ENCODE results near the gene WIPF1. TPM values are rescaled to one million over a fixed set of nuclear protein-coding genes. Genes with fewer than 3 reads are reported as not detected.

Gene WIPF1
- total and polyA plus RNA-seq, 2 experiments from 2014 or later: 20.1 to 32.7 TPM

GRCh38 chr2:174629506-174629905 lies 31.9 kb upstream of the WIPF1 start:
- no peaks in the 10 kb centered on the region for H3K36me3 ChIP-seq (replicated peaks; ENCODE audit: insufficient read depth, low read depth)
- TF ChIP-seq EZH2 (IDR thresholded peaks at IDR 0.05; ENCODE audit: borderline replicate concordance) (no peak), CTCF (IDR thresholded peaks at IDR 0.05; ENCODE audit: poor library complexity) (no peak), EZH2phosphoT487 (IDR thresholded peaks at IDR 0.05; ENCODE audit: low read depth, severe bottlenecking, unreplicated experiment) (no peak)
- no peak overlapping the region for H2AFZ ChIP-seq
- H3K4me1 ChIP-seq (ENCODE audit: insufficient read depth): peaks cover 16% of the 10 kb centered on the region
- no peaks in the 10 kb centered on the region for H3K9me2 ChIP-seq (replicated peaks; ENCODE audit: insufficient read depth)
- no peak overlapping the region for H3K27ac ChIP-seq
- H3K4me2 ChIP-seq: no peak overlapping the region
- H3K9me3 ChIP-seq (ENCODE audit: low read depth): no peaks in the 10 kb centered on the region
- 96% methylated on average over 6 of the region's 6 CpGs for WGBS (ENCODE audit: low lambda C conversion rate, missing lambda C conversion rate)
- no peak for DNase-seq (ENCODE audit: low spot score)
- H4K20me1 ChIP-seq (ENCODE audit: insufficient read depth, poor library complexity, severe bottlenecking): no peaks in the 10 kb centered on the region
- H3K4me3 ChIP-seq: no peak overlapping the region
- H3K27me3 ChIP-seq: no peaks in the 10 kb centered on the region
- H3K79me2 ChIP-seq: no peaks in the 10 kb centered on the region

- H3K79me2 ChIP-seq: no peaks in the 10 kb centered on the region
- H3K9me3 ChIP-seq (ENCODE audit: low read depth): no peaks in the 10 kb centered on the region
- H3K36me3 ChIP-seq (replicated peaks; ENCODE audit: insufficient read depth, low read depth): no peaks in the 10 kb centered on the region
- no peak overlapping the region for H3K27ac ChIP-seq
- H3K27me3 ChIP-seq: no peaks in the 10 kb centered on the region
- TF ChIP-seq EZH2phosphoT487 (IDR thresholded peaks at IDR 0.05; ENCODE audit: low read depth, severe bottlenecking, unreplicated experiment) (no peak), CTCF (IDR thresholded peaks at IDR 0.05; ENCODE audit: poor library complexity) (no peak), EZH2 (IDR thresholded peaks at IDR 0.05; ENCODE audit: borderline replicate concordance) (no peak)
- peaks cover 9% of the 10 kb centered on the region for H3K4me1 ChIP-seq (ENCODE audit: insufficient read depth)
- no peaks in the 10 kb centered on the region for H3K9me2 ChIP-seq (replicated peaks; ENCODE audit: insufficient read depth)
- H3K4me2 ChIP-seq: no peak overlapping the region
- no peak overlapping the region for H3K4me3 ChIP-seq
- DNase-seq (ENCODE audit: low spot score): no peak
- H2AFZ ChIP-seq: no peak overlapping the region
- WGBS (ENCODE audit: low lambda C conversion rate, missing lambda C conversion rate): 91% methylated on average over 2 of the region's 2 CpGs
- H4K20me1 ChIP-seq (ENCODE audit: insufficient read depth, poor library complexity, severe bottlenecking): no peaks in the 10 kb centered on the region
These were observed 31.0 kb upstream of the WIPF1 start for GRCh38 chr2:174628528-174629169.

GRCh38 chr2:174627216-174627615 lies 29.6 kb upstream of the WIPF1 start:
- Histone ChIP-seq H3K9me3 (ENCODE audit: low read depth) (no peaks in the 10 kb centered on the region), H4K20me1 (ENCODE audit: insufficient read depth, poor library complexity, severe bottlenecking) (no peaks in the 10 kb centered on the region), H3K79me2 (no peaks in the 10 kb centered on the region), H3K36me3 (replicated peaks; ENCODE audit: insufficient read depth, low read depth) (no peaks in the 10 kb centered on the region), H3K27ac (no peak overlapping the region), H3K27me3 (no peaks in the 10 kb centered on the region), H3K4me2 (no peak overlapping the region), H3K9me2 (replicated peaks; ENCODE audit: insufficient read depth) (no peaks in the 10 kb centered on the region), H2AFZ (no peak overlapping the region), H3K4me1 (ENCODE audit: insufficient read depth) (no peaks in the 10 kb centered on the region), H3K4me3 (no peak overlapping the region)
- no peak for TF ChIP-seq CTCF (IDR thresholded peaks at IDR 0.05; ENCODE audit: poor library complexity)
- TF ChIP-seq EZH2phosphoT487 (IDR thresholded peaks at IDR 0.05; ENCODE audit: low read depth, severe bottlenecking, unreplicated experiment): no peak
- no peak for TF ChIP-seq EZH2 (IDR thresholded peaks at IDR 0.05; ENCODE audit: borderline replicate concordance)
- no peak for DNase-seq (ENCODE audit: low spot score)

All from hepatocyte (in vitro differentiated cells).